Nephron (organoid): ENCODE data around the gene TSPAN15.

ENCODE experiments used
- H3K27ac Mint-ChIP-seq, 3 experiments: 2 replicates each; pipeline ENCODE4 v1.8.0; 2020; ENCODE audit warnings: mixed read lengths in 3 of 3, mild to moderate bottlenecking in 2 of 3, moderate library complexity in 1 of 3
- H3K27me3 Mint-ChIP-seq: 2 replicates; pipeline ENCODE4 v1.8.0; 2021; ENCODE audit warnings: low read depth, mild to moderate bottlenecking, moderate library complexity, mixed read lengths
- H3K36me3 Mint-ChIP-seq: 2 replicates; pipeline ENCODE4 v1.8.0; 2020; ENCODE audit warnings: low read depth, mixed read lengths
- H3K4me1 Mint-ChIP-seq: 2 replicates; pipeline ENCODE4 v1.8.0; 2020; ENCODE audit warnings: mixed read lengths
- H3K4me3 Mint-ChIP-seq, 3 experiments: 2 replicates each; pipeline ENCODE4 v1.8.0; 2020; ENCODE audit warnings: mild to moderate bottlenecking in 3 of 3, mixed read lengths in 3 of 3, moderate library complexity in 2 of 3
- H3K9me3 Mint-ChIP-seq: 2 replicates; pipeline ENCODE4 v1.8.0; 2020; ENCODE audit warnings: mixed read lengths
- TF ChIP-seq, protein P1 (sequence below), 3 experiments: fragments of 200-600 bp; sonication (generic); IDR thresholded peaks; one replicate each; pipeline ENCODE4 v1.5.0; 2021; ENCODE audit warnings: antibody characterized with exemption in 3 of 3; ENCODE audit not compliant: unreplicated experiment in 3 of 3

Gene TSPAN15

GRCh38 chr10:69406302-69406811 lies 44.9 kb upstream of the TSPAN15 start:
- peaks cover 1% of the 10 kb centered on the region for H3K27me3 Mint-ChIP-seq
- peak overlapping the region; percentile 4 to 34 (median 15) for H3K4me3 Mint-ChIP-seq
- TF ChIP-seq, protein P1, sequence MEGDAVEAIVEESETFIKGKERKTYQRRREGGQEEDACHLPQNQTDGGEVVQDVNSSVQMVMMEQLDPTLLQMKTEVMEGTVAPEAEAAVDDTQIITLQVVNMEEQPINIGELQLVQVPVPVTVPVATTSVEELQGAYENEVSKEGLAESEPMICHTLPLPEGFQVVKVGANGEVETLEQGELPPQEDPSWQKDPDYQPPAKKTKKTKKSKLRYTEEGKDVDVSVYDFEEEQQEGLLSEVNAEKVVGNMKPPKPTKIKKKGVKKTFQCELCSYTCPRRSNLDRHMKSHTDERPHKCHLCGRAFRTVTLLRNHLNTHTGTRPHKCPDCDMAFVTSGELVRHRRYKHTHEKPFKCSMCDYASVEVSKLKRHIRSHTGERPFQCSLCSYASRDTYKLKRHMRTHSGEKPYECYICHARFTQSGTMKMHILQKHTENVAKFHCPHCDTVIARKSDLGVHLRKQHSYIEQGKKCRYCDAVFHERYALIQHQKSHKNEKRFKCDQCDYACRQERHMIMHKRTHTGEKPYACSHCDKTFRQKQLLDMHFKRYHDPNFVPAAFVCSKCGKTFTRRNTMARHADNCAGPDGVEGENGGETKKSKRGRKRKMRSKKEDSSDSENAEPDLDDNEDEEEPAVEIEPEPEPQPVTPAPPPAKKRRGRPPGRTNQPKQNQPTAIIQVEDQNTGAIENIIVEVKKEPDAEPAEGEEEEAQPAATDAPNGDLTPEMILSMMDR (IDR thresholded peaks at IDR 0.05; ENCODE audit: unreplicated experiment in 3 of 3), result no peak
- H3K36me3 Mint-ChIP-seq, result peaks cover 9% of the 10 kb centered on the region
- peaks cover 35% of the 10 kb centered on the region for H3K4me1 Mint-ChIP-seq
- peak overlapping the region; percentile 62 to 85 (median 66) for H3K27ac Mint-ChIP-seq
- H3K9me3 Mint-ChIP-seq, result no peaks in the 10 kb centered on the region

- TF ChIP-seq, protein P1 (IDR thresholded peaks at IDR 0.05; ENCODE audit: unreplicated experiment in 3 of 3), result no peak
- Mint-ChIP-seq H3K36me3 (peaks cover 4% of the 10 kb centered on the region), H3K27me3 (peaks cover 4% of the 10 kb centered on the region), H3K4me3 (peak overlapping the region; percentile 4 to 34 (median 15)), H3K4me1 (peaks cover 35% of the 10 kb centered on the region), H3K9me3 (no peaks in the 10 kb centered on the region), H3K27ac (peak overlapping the region; percentile 62 to 85 (median 66))
Measured at GRCh38 chr10:69406816-69407580, 44.3 kb upstream of the TSPAN15 start.

DNA sequence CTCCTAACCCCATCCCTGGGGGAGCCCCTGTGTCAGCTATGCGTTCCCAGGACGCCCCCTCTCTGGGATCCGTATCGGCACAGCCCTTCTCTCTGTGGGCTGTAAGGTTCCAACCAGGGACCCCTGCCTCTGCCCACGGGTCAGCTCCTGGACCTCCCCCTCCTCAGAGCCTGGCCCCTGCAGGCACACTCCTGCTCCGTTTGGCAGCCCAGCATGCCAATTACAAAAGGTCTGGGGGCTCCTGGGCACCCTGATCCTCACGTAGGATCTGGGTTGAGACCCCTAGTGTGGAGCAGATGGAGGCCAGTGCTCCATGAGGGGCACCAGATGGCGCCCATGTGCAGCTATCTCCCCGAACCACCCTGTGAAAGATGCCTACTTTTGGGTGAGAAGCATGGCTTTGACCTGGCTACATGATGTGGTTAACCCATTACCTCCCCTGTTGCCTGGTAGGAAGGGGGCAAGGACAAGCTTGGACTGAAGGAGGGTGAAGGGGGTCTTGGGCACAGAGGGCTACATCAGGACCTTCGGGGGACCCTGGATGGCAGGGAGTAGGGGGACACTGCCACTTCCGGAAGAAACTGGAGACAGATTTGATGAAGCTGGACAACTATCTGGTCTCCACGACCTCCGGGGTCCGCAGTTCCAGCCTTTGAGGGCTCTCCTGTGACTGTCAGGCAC lies 43.5 kb upstream of the TSPAN15 start:
- Mint-ChIP-seq H3K4me3 (peak overlapping the region in 1 of 3 experiments; percentile 14), H3K4me1 (peaks cover 31% of the 10 kb centered on the region), H3K36me3 (peaks cover 1% of the 10 kb centered on the region), H3K27ac (peak overlapping the region in 2 of 3 experiments; percentile 28 to 92), H3K9me3 (no peaks in the 10 kb centered on the region), H3K27me3 (peaks cover 4% of the 10 kb centered on the region)
- TF ChIP-seq, protein P1 (IDR thresholded peaks at IDR 0.05; ENCODE audit: unreplicated experiment in 3 of 3), result no peak

DNA sequence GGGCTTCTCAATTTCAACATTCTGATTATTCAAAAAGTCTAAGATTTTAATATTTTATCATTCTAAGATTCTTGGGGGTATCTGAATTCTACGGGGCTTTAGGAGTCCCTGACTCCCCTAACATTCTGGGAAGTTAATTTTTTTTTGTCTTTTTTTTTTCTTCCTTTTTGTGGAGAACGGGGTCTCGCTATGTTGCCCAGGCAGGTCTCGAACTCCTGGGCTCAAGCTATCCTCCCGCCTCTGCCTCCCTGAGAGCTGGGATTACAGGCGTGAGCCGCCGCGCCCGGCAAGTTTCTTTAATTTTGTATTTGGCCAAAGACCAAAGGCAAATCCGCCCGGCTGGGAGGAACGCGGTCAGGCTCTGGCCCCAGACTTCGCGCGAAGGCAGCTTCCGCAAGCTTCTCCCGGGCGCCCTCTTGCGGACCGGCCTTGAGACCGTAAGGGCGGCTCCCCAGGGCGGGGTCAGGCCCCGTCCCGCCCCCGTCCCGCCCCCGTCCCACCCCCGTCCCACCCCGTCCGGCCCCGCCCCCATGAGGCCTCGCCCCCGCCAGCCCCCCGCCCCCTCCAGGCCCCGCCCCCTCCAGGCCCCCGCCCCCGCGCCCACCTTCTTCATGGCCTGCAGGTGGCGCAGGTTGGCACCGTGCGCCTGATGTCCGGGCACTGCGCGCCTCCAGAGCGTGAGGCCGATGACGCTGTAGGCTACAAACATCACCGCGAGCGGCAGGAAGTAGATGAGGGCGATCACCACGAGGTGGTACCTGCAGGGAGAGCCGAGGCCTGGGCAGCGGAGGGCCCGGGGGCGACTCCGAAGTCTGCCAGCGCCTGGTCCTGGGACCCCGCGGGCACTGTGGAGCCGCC lies 42.7 kb upstream of the TSPAN15 start:
- TF ChIP-seq, protein P1 (IDR thresholded peaks at IDR 0.05; ENCODE audit: unreplicated experiment in 3 of 3), result peak; percentile 73 to 86 (median 79)
- no peaks in the 10 kb centered on the region for H3K36me3 Mint-ChIP-seq
- H3K4me1 Mint-ChIP-seq, result peaks cover 29% of the 10 kb centered on the region
- peak overlapping the region; percentile 56 to 92 (median 92) for H3K27ac Mint-ChIP-seq
- no peaks in the 10 kb centered on the region for H3K9me3 Mint-ChIP-seq
- H3K4me3 Mint-ChIP-seq, result peak overlapping the region; percentile 70 to 81 (median 72)
- H3K27me3 Mint-ChIP-seq, result peaks cover 4% of the 10 kb centered on the region

DNA sequence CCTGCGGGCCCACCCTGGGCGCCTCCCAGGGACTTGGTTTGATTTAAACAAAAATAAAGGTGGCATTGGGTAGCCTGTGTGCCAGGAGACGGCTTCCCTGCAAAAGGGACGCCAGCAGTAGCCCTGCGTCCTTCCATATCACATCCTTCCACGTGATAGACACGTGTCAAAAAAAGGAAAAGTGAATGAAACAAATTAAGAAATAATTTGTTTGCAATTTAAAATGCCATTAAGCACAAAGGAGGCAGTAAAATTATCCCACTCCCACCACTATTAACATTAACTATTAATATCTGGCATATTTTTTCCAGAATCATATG lies 42.1 kb upstream of the TSPAN15 start:
- Mint-ChIP-seq H3K36me3 (no peaks in the 10 kb centered on the region), H3K4me1 (peaks cover 23% of the 10 kb centered on the region), H3K9me3 (no peaks in the 10 kb centered on the region), H3K27me3 (peaks cover 4% of the 10 kb centered on the region), H3K4me3 (peak overlapping the region in 1 of 3 experiments; percentile 6), H3K27ac (peak overlapping the region in 1 of 3 experiments; percentile 24)
- TF ChIP-seq, protein P1 (IDR thresholded peaks at IDR 0.05; ENCODE audit: unreplicated experiment in 3 of 3), result no peak
